Heart right ventricle (tissue), 16 donors: ENCODE results near the gene LPCAT3. TPM values are rescaled to one million over a fixed set of nuclear protein-coding genes. Genes with fewer than 3 reads are reported as not detected.

Experiments used
- ATAC-seq, 8 donors: fragments of 200-7000 bp; cut with Tn5 transposase; one replicate each; pipeline ENCODE4 v1.9.1; 2020; ENCODE audit warnings: mild to moderate bottlenecking in 8 of 8, moderate library complexity in 8 of 8, moderate number of reproducible peaks in 1 of 8
- DNase-seq, 2 donors: peaks; one replicate each; pipeline ENCODE4 v3.0.0-alpha.2; 2020
- H3K27ac ChIP-seq, 10 donors: fragments of 200-600 bp; sonication (generic) in 2 of 10; one replicate each; pipeline versions ENCODE4 v1.5.0 to v1.8.0; 2020 to 2022; ENCODE audit warnings: mild to moderate bottlenecking in 3 of 10
- H3K27me3 ChIP-seq, 7 donors: fragments of 200-600 bp; one replicate each; pipeline ENCODE4 v1.8.0; 2021 to 2022; ENCODE audit warnings: mild to moderate bottlenecking in 2 of 7
- H3K36me3 ChIP-seq, 9 donors: fragments of 200-600 bp; sonication (generic) in 1 of 9; one replicate each; pipeline versions ENCODE4 v1.5.0 to v1.8.0; 2020 to 2022; ENCODE audit warnings: mild to moderate bottlenecking in 2 of 9
- H3K4me1 ChIP-seq, 9 donors: fragments of 200-600 bp; sonication (generic) in 1 of 9; one replicate each; pipeline versions ENCODE4 v1.5.0 to v1.8.0; 2020 to 2022; ENCODE audit warnings: mild to moderate bottlenecking in 4 of 9
- H3K4me3 ChIP-seq, 10 donors: fragments of 200-600 bp; sonication (generic) in 2 of 10; one replicate each; pipeline versions ENCODE4 v1.5.0 to v1.8.0; 2020 to 2022; ENCODE audit warnings: mild to moderate bottlenecking in 7 of 10, moderate library complexity in 2 of 10
- H3K9me3 ChIP-seq, 11 donors: fragments of 200-600 bp in 10 of 11; sonication (generic) in 2 of 11; one replicate each; pipeline versions ENCODE4 v1.5.0 to v1.8.0; 2013 to 2022; ENCODE audit warnings: mild to moderate bottlenecking in 2 of 11, control low read depth in 1 of 11, moderate library complexity in 1 of 11
- CTCF ChIP-seq, 9 donors: fragments of 200-600 bp; sonication (generic) in 2 of 9; IDR thresholded peaks; one replicate each; pipeline versions ENCODE4 v1.5.0 to v1.8.0; 2021 to 2022; ENCODE audit warnings: antibody characterized with exemption in 9 of 9, mild to moderate bottlenecking in 5 of 9, moderate library complexity in 1 of 9
- WGBS, 2 donors: extraction: QIAGEN DNeasy Blood & Tissue Kit; methylation state at CpG; one replicate each; pipeline ENCODE4 v1.1.7; 2013; ENCODE audit warnings: inconsistent platforms in 1 of 2; 5-methylcytosine and 5-hydroxymethylcytosine counted together
- intact Hi-C, 10 donors: fragments of 100-400 bp; cut with DNase I; formaldehyde crosslinking; loops; one replicate each; pipeline versions ENCODE4 v1.11.1 to v1.14.2; 2022
- polyA plus RNA-seq, 2 donors: library from polyadenylated mRNA; stranded (reverse); fragments of 200-250 nt; gene quantifications; one replicate each; pipeline ENCODE4 v1.2.3, GENCODE V29; 2013
- total RNA-seq, 10 donors: library from RNA; stranded (reverse); fragmentation: NEBNext Ultra II Directional in 3 of 10; extraction: Animal tissue kit (Norgen Biotek cat#: 25700) in 3 of 10; gene quantifications; one replicate each; pipeline versions ENCODE4 v1.2.1 to v1.2.4, GENCODE V29; 2021 to 2023
- donor health status: Arrhythmogenic right ventricular cardiomyopathy.
- donor health status: ischemic (EF 13 %, LVEDD 7.1; RV severe dilation, severe dysfunction).
- donor health status: healthy with polysubstance abuse.
- donor health status: DM: no; HTN: yes; CAD: no.
- donor health status: DM: no; HTN: no; CAD: no.
- donor health status: ischemic (EF 25% LVEDD 6.9; RV normal size, moderate dysfunction).
- donor health status: ischemic (EF 25% LVEDD 5.7; RV mildly dilated, moderate dysfunction).
- donor health status: healthy.
- donor health status: DM: yes; HTN: yes; CAD: no.
- donor health status: Ischemic cardiomyopathy.
- donor health status: ischemic (EF 35%, LVEDD 5.7; RV mildly dilated, moderate dysfunction).
- donor health status: nonischemic (EF 11% LVEDD 7.7; RV severe dilation, severe dysfunction).
- donor health status: DM: yes; HTN: yes; CAD: no.
- donor health status: PGD.
- donor health status: ischemic (EF 29% LVEDD 5.4; RV normal size, mild dysfunction).
- donor health status: nonischemic (EF 23%, LVEDD 6.1; RV moderate dilation, normal function).

LPCAT3 gene
- total and polyA plus RNA-seq, 12 donors, result 19.9 to 65.8 (median 35.5) TPM

GRCh38 chr12:6961695-6962284, 56.5 kb downstream of the LPCAT3 start:
- Histone ChIP-seq H3K36me3 (peaks cover 0 to 59% (median 11%) of the 10 kb centered on the region in 9 donors), H3K27ac (peak overlapping the region; percentile 25 to 98 (median 82)), H3K4me1 (peaks cover 16 to 72% (median 61%) of the 10 kb centered on the region in 9 donors), H3K4me3 (peak overlapping the region in 7 of 10 donors; percentile 21 to 37 (median 33)), H3K9me3 (no peaks in the 10 kb centered on the region), H3K27me3 (no peaks in the 10 kb centered on the region)
- intact Hi-C loops, result loop anchor here in 6 of 10 donors (2.0 to 10.0 kb wide), 6 partner anchors 17 to 131 kb away; partner anchors contain the start of genes C12orf57 (in 3 of the 6), LPCAT3 (in 2 of the 6) and C1R (in 1 of the 6)
- ATAC-seq (peak; percentile 24 to 64 (median 48)), DNase-seq (peak; percentile 61 to 72)
- peak in 7 of 9 donors; percentile 42 to 72 (median 54) for TF ChIP-seq CTCF (IDR thresholded peaks at IDR 0.05)
- 9 to 11% methylated on average over 16 of the region's 16 CpGs for WGBS, 2 donors

DNA sequence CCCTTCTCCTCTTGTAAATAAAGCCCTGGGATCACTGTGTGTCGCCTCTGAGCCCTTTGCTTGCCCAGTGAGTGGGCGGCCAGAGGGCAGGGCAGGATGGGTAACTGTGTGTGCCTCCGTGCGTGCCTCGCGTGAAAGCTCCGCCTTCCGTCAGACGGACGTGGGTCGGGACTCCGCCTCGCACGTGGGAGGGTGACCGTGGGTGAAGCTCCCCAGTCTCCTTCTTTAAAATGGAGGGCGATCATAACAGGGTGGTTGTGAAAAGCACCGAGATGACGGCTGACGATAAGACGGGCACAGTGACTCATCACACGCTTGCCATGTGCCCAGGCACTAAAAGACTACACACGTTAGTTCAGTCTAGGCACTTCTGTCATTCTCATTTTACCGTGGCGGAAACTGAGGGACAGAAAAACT, 57.0 kb downstream of the LPCAT3 start:
- H3K4me3 ChIP-seq, result peak overlapping the region in 7 of 10 donors; percentile 21 to 37 (median 33)
- H3K9me3 ChIP-seq, result no peaks in the 10 kb centered on the region
- ATAC-seq, result peak in 7 of 8 donors; percentile 3 to 27 (median 14)
- no peaks in the 10 kb centered on the region for H3K27me3 ChIP-seq
- peak overlapping the region; percentile 25 to 98 (median 82) for H3K27ac ChIP-seq
- H3K4me1 ChIP-seq, result peaks cover 16 to 77% (median 61%) of the 10 kb centered on the region in 9 donors
- no peak for TF ChIP-seq CTCF (IDR thresholded peaks at IDR 0.05)
- 54 to 55% methylated on average over 24 of the region's 24 CpGs for WGBS, 2 donors
- peak; percentile 50 to 66 for DNase-seq
- intact Hi-C loops, result loop anchor here in 3 of 10 donors (2.0 to 10.0 kb wide), 5 partner anchors 16 to 131 kb away; partner anchors contain the start of genes LPCAT3 (in 2 of the 3), C12orf57 (in 1 of the 3) and C1R (in 1 of the 3)
- H3K36me3 ChIP-seq, result peaks cover 0 to 59% (median 7%) of the 10 kb centered on the region in 9 donors

DNA sequence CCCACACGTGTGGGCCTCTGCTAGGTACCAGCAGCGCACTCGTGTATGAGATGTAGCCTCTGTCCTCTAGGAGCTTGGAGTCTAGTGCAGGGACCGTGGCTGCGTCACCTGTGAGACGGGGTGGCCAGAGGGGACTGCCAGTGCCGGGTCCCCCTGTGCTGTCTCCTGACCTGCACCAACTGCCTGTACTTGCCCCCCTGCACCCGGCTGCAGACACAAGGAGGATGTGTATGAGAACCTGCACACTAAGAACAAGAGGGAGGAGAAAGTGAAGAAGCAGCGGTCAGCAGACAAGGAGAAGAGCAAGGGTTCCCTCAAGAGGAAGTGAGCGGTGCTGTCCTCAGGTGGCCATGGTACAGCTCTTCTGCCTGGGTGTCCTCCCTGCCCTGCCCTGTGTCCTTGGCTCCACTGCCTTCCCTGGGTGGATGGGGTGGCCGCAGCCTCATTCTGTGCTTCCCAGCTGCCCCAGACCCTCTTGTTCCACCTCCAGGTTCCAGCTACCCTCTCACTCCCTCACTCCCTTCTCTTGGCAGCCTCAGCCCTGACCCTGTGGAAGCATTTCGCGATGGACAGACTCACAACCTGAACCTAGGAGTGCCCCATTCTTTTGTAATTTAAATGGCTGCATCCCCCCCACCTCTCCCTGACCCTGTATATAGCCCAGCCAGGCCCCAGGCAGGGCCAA, 57.5 kb downstream of the LPCAT3 start:
- DNase-seq (no peak), ATAC-seq (no peak)
- Histone ChIP-seq H3K4me3 (peak overlapping the region in 2 of 10 donors; percentile 26 to 37), H3K27me3 (no peaks in the 10 kb centered on the region), H3K27ac (peak overlapping the region in 9 of 10 donors; percentile 73 to 98 (median 82)), H3K4me1 (peaks cover 16 to 83% (median 61%) of the 10 kb centered on the region in 9 donors), H3K9me3 (no peaks in the 10 kb centered on the region), H3K36me3 (peaks cover 0 to 59% (median 4%) of the 10 kb centered on the region in 9 donors)
- peak in 4 of 9 donors; percentile 13 to 22 (median 16) for TF ChIP-seq CTCF (IDR thresholded peaks at IDR 0.05)
- WGBS, 2 donors, result 77 to 84% methylated on average over 13 of the region's 13 CpGs
- intact Hi-C loops, result loop anchor here in 3 of 10 donors (2.0 to 10.0 kb wide), 5 partner anchors 16 to 132 kb away; partner anchors contain the start of genes LPCAT3 (in 2 of the 3), C12orf57 (in 1 of the 3) and C1R (in 1 of the 3)
